Hematopoietic multipotent progenitor cell treated with erythropoietin and hydrocortisone succinate and interleukin-3 and kit ligand, for 4 days (in vitro differentiated cells): ENCODE data around the gene LAPTM4A.
"Not testable (repeated sequence)": the region's sequence is repeated elsewhere in the genome, so short reads cannot be mapped to it uniquely, and the experiment has no call there.

Source experiments
- DNase-seq: peaks from one replicate; pipeline ENCODE4 v3.0.0-alpha.2; 2015

Gene LAPTM4A

DNA sequence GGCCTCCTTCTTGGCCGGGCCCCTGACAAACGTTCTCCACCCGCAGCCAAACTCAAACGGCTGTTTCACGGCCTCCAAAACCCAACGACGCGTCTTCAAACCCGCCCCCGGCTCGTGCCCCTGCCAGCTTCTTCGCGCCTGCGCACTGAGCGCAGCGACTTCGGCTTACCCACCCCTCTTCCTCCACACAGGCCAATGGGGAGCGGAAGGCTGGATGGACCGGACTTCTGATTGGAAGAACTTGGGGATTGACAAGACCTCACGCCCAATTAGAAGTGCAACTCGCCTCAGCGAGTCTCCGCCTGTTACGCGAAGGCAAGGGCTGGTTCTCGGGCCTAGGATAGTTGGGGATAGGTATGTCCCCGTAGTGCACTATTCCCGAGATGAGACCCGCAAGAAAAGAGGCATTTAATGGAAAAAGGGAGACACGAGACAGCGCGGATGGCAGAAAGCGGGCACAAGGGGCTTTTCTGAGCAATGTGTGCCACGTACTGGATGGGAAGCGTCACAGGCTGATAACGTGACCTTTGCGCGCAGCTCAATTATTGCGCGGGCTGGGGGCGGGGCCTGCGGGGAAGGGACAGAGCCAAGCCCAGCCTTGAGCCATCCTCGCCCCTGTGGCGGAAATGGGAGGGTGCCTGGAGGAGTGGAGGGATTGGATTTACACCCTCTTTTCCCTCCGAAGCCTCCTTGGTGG is at the start of gene LAPTM4A:
TSS of gene LAPTM4A (minus strand) at position 97 of the 697 bp plus-strand sequence. CDS start 108 bp downstream, outside the sequence.
- DNase-seq, result peak; percentile 100

GRCh38 chr2:20100711-20101110 is 49.3 kb upstream of the LAPTM4A start:
- no peak for DNase-seq

- DNase-seq, result no peak
Measured at GRCh38 chr2:20099780-20100179, 48.4 kb upstream of the LAPTM4A start.

DNA sequence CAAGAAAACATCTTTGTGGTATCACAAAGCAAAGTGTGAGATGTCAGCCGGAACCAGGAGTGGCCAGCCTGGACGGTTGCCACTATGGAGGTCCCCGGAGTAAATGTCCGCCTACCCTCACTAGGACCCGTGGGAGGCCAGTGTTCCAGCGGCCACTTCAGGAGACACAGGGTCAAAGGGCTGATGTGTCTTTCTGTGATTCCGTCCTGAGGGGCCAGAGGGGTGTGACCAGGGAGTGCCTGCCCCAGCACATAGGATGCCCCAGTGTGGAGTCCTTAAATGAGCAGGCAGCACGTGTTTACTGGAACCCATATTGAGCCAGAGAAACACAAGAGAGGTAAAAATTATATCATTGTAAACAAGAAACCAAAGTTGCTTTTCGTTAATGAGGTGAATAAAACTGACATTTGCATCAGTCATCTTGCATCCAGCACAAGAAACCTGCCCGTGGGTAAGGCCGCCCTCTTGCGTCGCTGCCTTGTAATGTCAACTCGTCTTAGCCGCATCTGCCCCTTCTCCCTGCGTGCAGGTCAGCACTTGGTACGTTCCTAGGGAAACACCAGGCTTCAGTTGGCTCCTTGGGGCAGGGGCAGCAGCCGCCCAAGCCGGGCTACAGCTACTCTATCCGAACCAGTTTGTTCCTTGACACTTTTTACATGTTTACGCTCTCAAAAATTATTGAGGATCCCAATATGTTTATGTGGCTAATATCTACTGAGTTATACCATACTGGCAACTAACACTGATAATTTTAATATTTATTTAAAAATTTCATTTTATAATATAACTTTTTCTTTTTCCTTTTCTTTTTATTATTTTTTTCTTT is 46.7 kb upstream of the LAPTM4A start:
- peak; percentile 92 for DNase-seq

GRCh38 chr2:20095469-20095868 is 44.0 kb upstream of the LAPTM4A start:
- no peak for DNase-seq

DNA sequence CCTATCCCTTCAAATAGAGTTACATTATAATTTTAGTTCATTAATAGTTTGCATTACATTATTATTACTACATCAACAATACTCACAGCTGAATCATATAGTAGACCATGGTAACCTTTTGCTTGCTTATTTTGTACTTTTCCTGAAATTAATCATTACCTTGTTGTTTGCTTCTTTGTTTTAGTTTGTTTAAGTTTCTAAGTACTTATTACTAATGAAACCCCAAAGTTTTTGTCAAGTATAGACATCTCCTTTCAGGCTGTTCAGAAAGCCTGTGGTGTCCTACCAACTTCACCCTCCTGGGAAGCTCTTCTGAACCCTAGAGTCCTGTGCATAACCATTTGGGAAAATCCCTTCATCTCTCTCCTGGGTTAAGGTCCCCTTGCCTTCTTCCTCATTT is 43.5 kb upstream of the LAPTM4A start:
- DNase-seq, result no peak

GRCh38 chr2:20094142-20094755 is 42.8 kb upstream of the LAPTM4A start:
- no peak for DNase-seq

GRCh38 chr2:20093263-20094141 is 42.1 kb upstream of the LAPTM4A start:
- peak; percentile 71 for DNase-seq

- no peak for DNase-seq
Measured at GRCh38 chr2:20092901-20093235, 41.4 kb upstream of the LAPTM4A start.

DNA sequence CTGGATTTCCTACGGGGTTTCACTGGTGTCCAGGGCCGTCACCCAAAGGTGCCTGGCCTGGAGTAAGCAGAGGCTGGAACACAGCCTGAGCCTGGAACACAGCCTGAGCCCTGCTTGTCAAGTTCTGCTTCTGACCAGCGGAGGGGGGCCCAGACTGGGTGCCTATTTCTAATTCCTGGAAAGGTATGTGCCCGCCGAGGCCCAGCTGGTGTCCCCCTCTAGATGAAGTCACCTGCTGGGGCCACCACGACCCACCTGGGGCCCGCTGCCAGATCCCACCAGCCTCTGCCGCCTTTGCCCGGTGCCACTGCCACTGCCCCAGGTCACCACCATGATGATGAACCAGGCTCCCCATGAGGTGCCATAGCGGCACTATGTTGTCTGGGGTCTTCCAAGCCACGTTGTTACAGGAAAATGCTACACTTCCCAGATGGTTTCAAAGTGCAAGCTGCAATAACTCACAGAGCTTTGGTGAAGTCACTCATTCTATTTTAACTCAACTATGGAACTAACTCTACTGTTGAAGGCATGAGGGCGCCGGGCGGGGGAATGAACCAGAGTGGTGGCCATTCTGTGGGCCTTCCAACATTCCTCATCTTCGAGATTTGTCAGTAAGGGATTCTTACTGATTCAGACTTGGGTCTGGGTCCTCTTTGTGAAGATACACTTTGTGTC is 40.9 kb upstream of the LAPTM4A start:
- no peak for DNase-seq

GRCh38 chr2:20091305-20091991 is 40.0 kb upstream of the LAPTM4A start:
- DNase-seq, result no peak

DNA sequence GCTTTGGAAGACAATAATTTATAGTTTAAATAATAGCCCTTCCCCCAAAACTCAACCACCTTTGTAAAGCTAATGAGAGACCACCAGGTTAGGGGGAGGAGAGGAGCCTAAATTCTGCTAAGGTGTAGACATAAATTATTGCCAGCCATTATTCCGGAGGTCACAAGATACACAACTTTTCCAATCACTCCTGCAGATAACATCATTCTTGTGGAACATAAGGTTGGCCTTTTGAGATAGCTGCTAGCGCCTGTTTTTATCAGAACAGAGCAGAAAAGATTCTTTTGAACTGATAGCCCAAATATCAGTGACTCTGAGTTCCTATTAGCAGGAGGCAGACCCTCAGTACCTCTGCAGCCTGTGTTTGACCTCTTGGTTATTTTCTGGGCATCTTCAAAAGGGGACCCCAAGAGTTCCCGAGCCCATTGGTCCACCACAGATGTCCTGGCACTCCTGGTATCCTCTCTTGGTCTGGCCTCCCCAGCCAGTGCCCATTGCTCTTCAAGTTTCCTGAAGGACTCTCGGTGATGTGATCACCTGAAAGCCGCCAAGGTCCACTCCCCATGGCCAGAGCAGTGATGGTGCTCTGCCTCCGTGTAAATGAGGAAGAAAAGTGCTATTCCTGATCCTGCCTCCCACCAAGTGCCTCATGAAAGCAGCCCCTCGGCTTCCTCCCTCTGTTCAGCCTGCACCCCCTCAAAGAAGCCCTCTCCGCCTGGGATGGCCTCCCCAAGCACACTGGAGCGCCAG is 38.5 kb upstream of the LAPTM4A start:
- DNase-seq, result no peak

DNA sequence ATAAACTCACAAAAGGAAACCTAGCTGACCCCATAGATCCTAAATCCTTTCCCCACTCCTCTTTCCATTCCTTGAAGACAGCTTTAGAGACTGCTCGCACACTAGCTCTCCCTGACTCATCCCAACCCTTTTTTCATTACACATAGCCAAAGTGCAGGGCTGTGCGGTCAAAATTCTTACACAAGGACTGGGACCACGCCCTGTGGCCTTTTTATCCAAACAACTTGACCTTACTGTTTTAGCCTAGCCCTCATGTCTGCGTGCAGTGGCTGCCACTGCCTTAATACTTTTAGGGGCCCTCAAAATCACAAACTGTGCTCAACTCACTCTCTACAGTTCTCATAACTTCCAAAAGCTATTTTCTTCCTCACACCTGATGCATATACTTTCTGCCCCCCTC is 34.5 kb upstream of the LAPTM4A start:
- DNase-seq, result not testable (repeated sequence)

- DNase-seq, result not testable (repeated sequence)
Measured at GRCh38 chr2:20082812-20083211, 31.4 kb upstream of the LAPTM4A start.

- no peak for DNase-seq
Measured at GRCh38 chr2:20081841-20082240, 30.4 kb upstream of the LAPTM4A start.

DNA sequence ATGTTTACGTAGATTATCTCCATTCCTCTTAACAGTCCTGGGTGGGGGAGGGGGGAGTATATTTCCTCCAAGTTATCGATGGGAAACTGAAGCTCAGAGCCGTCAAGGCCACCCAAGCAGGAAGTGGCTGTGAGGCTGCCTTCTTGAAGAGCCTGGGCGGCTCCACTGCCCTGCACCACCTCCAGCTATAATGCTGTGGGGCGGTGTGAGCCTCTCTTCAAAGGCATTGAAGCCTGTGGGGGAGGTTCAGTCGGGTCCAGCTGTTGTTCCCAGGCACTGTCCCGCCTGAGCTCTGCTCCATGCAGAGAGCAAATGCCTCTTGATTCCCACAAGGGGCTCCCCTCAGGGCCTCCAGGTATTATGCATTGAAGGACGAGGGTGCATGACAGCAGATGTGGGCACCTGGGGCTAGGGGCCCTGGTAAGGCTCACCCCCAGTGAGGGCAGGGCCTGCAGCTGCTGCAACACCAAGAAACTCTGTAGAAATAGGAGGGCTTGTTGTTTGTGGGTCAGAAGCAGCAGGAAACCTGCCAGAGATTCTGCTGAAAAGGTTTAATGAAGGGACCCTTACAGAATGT is 29.5 kb upstream of the LAPTM4A start:
- peak; percentile 21 for DNase-seq

DNA sequence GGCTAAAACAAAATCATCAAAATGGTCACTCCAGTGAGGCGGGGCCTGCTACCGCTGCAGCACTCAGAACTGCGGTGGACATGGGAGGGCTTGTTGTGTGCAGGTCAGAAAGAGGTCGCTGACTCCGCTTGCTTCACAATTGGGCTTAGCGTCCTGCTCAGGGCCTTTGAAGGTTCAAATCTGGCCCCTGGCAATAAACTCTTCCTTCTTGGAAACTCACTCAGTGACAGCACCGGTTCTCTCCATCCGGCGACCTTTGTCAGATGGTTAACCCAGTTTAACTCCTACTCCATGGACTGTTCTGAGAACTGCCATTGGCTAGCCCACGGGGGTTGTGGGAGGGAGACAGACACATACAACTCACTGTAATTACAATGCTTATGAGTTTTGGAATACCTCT is 29.0 kb upstream of the LAPTM4A start:
- DNase-seq, result no peak

GRCh38 chr2:20079546-20080115 is 28.2 kb upstream of the LAPTM4A start:
- no peak for DNase-seq

- DNase-seq, result no peak
Measured at GRCh38 chr2:20077411-20077940, 26.0 kb upstream of the LAPTM4A start.

GRCh38 chr2:20076757-20077156 is 25.3 kb upstream of the LAPTM4A start:
- DNase-seq, result no peak
